Measurements from ENCODE around the gene FDX2. TPM values are rescaled to one million over a fixed set of nuclear protein-coding genes. Genes with fewer than 3 reads are reported as not detected.
A peak's percentile ranks its signal among the peaks of the same experiment; 100 is the strongest.

FDX2 gene
- total RNA-seq, 2 experiments from 2014 or later, result 8.1 to 14.3 TPM

GRCh38 chr19:10335352-10335985 lies 19.7 kb upstream of the FDX2 start:
- ChIA-PET CTCF (interaction anchor here (1.3 kb wide), 1 partner anchor 77 kb away, joined by 3 read pairs; no protein-coding TSS in a partner anchor), POLR2A (interaction anchor here (0.7 kb wide), 1 partner anchor 26 kb away, joined by 3 read pairs; no protein-coding TSS in a partner anchor)
- no peaks in the 10 kb centered on the region for H3K9me3 Mint-ChIP-seq
- no peak overlapping the region for H3K27ac Mint-ChIP-seq
- peaks cover 34% of the 10 kb centered on the region for H3K36me3 Mint-ChIP-seq (ENCODE audit: low read depth)
- H3K27me3 Mint-ChIP-seq, result no peaks in the 10 kb centered on the region
- no peak for TF ChIP-seq CTCF (IDR thresholded peaks at IDR 0.05)
- no peak overlapping the region for H3K4me3 Mint-ChIP-seq
- DNase-seq (no peak), ATAC-seq (no peak)
- peaks cover 53% of the 10 kb centered on the region for H3K4me1 Mint-ChIP-seq (ENCODE audit: low read depth)
- intact Hi-C loops (cut with micrococcal nuclease), result loop anchor here (10.0 kb wide), 1 partner anchor 49 kb away; the partner anchor contains the start of gene TYK2

- Mint-ChIP-seq H3K4me3 (peak overlapping the region; percentile 97), H3K4me1 (ENCODE audit: low read depth) (peaks cover 51% of the 10 kb centered on the region)
Measured at GRCh38 chr19:10334588-10335351, 19.0 kb upstream of the FDX2 start.

GRCh38 chr19:10333758-10334587 lies 18.2 kb upstream of the FDX2 start:
- intact Hi-C loops (cut with micrococcal nuclease), result loop anchor here (10.0 kb wide), 1 partner anchor 51 kb away; the partner anchor contains the start of gene TYK2
- TF ChIP-seq CTCF (IDR thresholded peaks at IDR 0.05), result no peak

More at GRCh38 chr19:10334588-10335351, 19.0 kb upstream of the FDX2 start:
- ChIA-PET CTCF (interaction anchor here (1.1 to 2.4 kb wide), 4 partner anchors 10 to 106 kb away, joined by 3 to 9 read pairs (median 5); no protein-coding TSS in a partner anchor), POLR2A (interaction anchor here (0.6 to 3.5 kb wide), 7 partner anchors 10 to 76 kb away, joined by 3 to 30 read pairs (median 4); partner anchors contain the start of genes FDX2 and ICAM1)
- DNase-seq, result peak; percentile 69
- ATAC-seq, result no peak
- peaks cover 40% of the 10 kb centered on the region for H3K36me3 Mint-ChIP-seq (ENCODE audit: low read depth)
- intact Hi-C loops (cut with micrococcal nuclease), result loop anchor here (10.0 kb wide), 1 partner anchor 50 kb away; the partner anchor contains the start of gene TYK2
- H3K27ac Mint-ChIP-seq, result no peak overlapping the region
- no peaks in the 10 kb centered on the region for H3K9me3 Mint-ChIP-seq
- TF ChIP-seq CTCF (IDR thresholded peaks at IDR 0.05), result no peak
- H3K27me3 Mint-ChIP-seq, result no peaks in the 10 kb centered on the region

GRCh38 chr19:10332965-10333757 lies 17.3 kb upstream of the FDX2 start, which contains the start of gene RAVER1:
TSS of gene RAVER1 (minus strand) at chr19:10333529. CDS start at chr19:10333507, 22 bp downstream.
- POLR2A ChIA-PET, result interaction anchor here (0.8 to 3.5 kb wide), 16 partner anchors 10 to 225 kb away, joined by 3 to 30 read pairs (median 3); partner anchors contain the start of genes FDX2, ICAM1, ICAM5 and TYK2
- H3K9me3 Mint-ChIP-seq, result no peaks in the 10 kb centered on the region

More at GRCh38 chr19:10333758-10334587, 18.2 kb upstream of the FDX2 start:
- H3K27ac Mint-ChIP-seq, result peak overlapping the region; percentile 98
- CTCF ChIA-PET, result interaction anchor here (1.0 to 2.4 kb wide), 7 partner anchors 11 to 105 kb away, joined by 3 to 9 read pairs (median 3); partner anchors contain the start of gene ICAM1
- peaks cover 46% of the 10 kb centered on the region for H3K4me1 Mint-ChIP-seq (ENCODE audit: low read depth)
- POLR2A ChIA-PET, result interaction anchor here (0.8 to 3.5 kb wide), 13 partner anchors 9 to 84 kb away, joined by 3 to 30 read pairs (median 4); partner anchors contain the start of genes FDX2, ICAM1, ICAM5 and TYK2
- peaks cover 46% of the 10 kb centered on the region for H3K36me3 Mint-ChIP-seq (ENCODE audit: low read depth)
- H3K4me3 Mint-ChIP-seq, result peak overlapping the region; percentile 97
- ATAC-seq, result peak; percentile 6
- H3K9me3 Mint-ChIP-seq, result no peaks in the 10 kb centered on the region
- no peak for DNase-seq
- H3K27me3 Mint-ChIP-seq, result no peaks in the 10 kb centered on the region

More at GRCh38 chr19:10332965-10333757, 17.3 kb upstream of the FDX2 start, which contains the start of gene RAVER1:
- CTCF ChIA-PET, result interaction anchor here (1.0 to 2.4 kb wide), 7 partner anchors 12 to 104 kb away, joined by 3 to 9 read pairs (median 3); partner anchors contain the start of gene ICAM1
- H3K4me3 Mint-ChIP-seq, result peak within 1 kb of the TSS; percentile 97
- DNase-seq, result peak; percentile 99
- intact Hi-C loops (cut with micrococcal nuclease), result loop anchor here (10.0 kb wide), 1 partner anchor 52 kb away; the partner anchor contains the start of gene TYK2
- peak within 1 kb of the TSS; percentile 98 for H3K27ac Mint-ChIP-seq
- peaks cover 38% of the 10 kb centered on the region for H3K4me1 Mint-ChIP-seq (ENCODE audit: low read depth)
- no peak for TF ChIP-seq CTCF (IDR thresholded peaks at IDR 0.05)
- peaks cover 47% of the 10 kb centered on the region for H3K36me3 Mint-ChIP-seq (ENCODE audit: low read depth)
- H3K27me3 Mint-ChIP-seq, result no peaks in the 10 kb centered on the region
- ATAC-seq, result peak; percentile 97

All from activated CD8-positive, alpha-beta T cell treated with anti-CD3 and anti-CD28 coated beads for 36 hours (primary cell).